Heart left ventricle (tissue), 16 donors: ENCODE data around the gene CALCOCO1. TPM values are rescaled to one million over a fixed set of nuclear protein-coding genes. Genes with fewer than 3 reads are reported as not detected.

Experiments
- ATAC-seq, 4 donors: fragments of 200-7000 bp; cut with Tn5 transposase; one replicate each; pipeline ENCODE4 v1.9.1; 2020 to 2022; ENCODE audit warnings: moderate library complexity in 4 of 4, mild to moderate bottlenecking in 3 of 4, moderate number of reproducible peaks in 1 of 4
- DNase-seq, 5 donors: peaks; one replicate each; pipeline ENCODE4 v3.0.0-alpha.2; 2020
- H3K27ac ChIP-seq, 12 donors: fragments of 200-600 bp; sonication (generic) in 4 of 12; one replicate each; pipeline versions ENCODE4 v1.5.0 to v1.8.0; 2016 to 2022; ENCODE audit warnings: mild to moderate bottlenecking in 2 of 12
- H3K27me3 ChIP-seq, 9 donors: fragments of 200-600 bp; sonication (generic) in 2 of 9; one replicate each; pipeline versions ENCODE4 v1.5.1 to v1.8.0; 2016 to 2022; ENCODE audit warnings: mild to moderate bottlenecking in 3 of 9
- H3K36me3 ChIP-seq, 9 donors: fragments of 200-600 bp; sonication (generic) in 2 of 9; one replicate each; pipeline versions ENCODE4 v1.5.0 to v1.8.0; 2018 to 2022; ENCODE audit warnings: mild to moderate bottlenecking in 2 of 9
- H3K4me1 ChIP-seq, 12 donors: fragments of 200-600 bp; sonication (generic) in 4 of 12; one replicate each; pipeline versions ENCODE4 v1.5.0 to v1.8.0; 2016 to 2022; ENCODE audit warnings: mild to moderate bottlenecking in 3 of 12
- H3K4me3 ChIP-seq, 12 donors: fragments of 200-600 bp; sonication (generic) in 4 of 12; one replicate each; pipeline versions ENCODE4 v1.5.0 to v1.8.0; 2017 to 2022; ENCODE audit warnings: mild to moderate bottlenecking in 9 of 12, moderate library complexity in 4 of 12
- H3K9me3 ChIP-seq, 12 donors: fragments of 200-600 bp; sonication (generic) in 4 of 12; one replicate each; pipeline versions ENCODE4 v1.5.0 to v1.8.0; 2016 to 2022; ENCODE audit warnings: mild to moderate bottlenecking in 1 of 12
- CTCF ChIP-seq, 12 donors: fragments of 200-600 bp; sonication (generic) in 4 of 12; IDR thresholded peaks; one replicate each; pipeline versions ENCODE4 v1.5.0 to v1.8.0; 2018 to 2022; ENCODE audit warnings: antibody characterized with exemption in 12 of 12, mild to moderate bottlenecking in 5 of 12
- POLR2A ChIP-seq, 2 donors: fragments of 450-650 bp; IDR thresholded peaks; one replicate each; pipeline ENCODE4 v1.6.1; 2017; ENCODE audit warnings: antibody characterized with exemption in 2 of 2, mild to moderate bottlenecking in 2 of 2, moderate library complexity in 2 of 2
- WGBS, 4 donors: extraction: QIAGEN DNeasy Blood & Tissue Kit in 2 of 4; methylation state at CpG; one replicate each; pipeline versions ENCODE4 v1.1.5 to v1.1.7; 2013 to 2018; 5-methylcytosine and 5-hydroxymethylcytosine counted together
- intact Hi-C, 10 donors: fragments of 100-400 bp; cut with DNase I; formaldehyde crosslinking; loops; one replicate each; pipeline versions ENCODE4 v1.11.1 to v1.14.2; 2022
- polyA plus RNA-seq, 2 donors: library from polyadenylated mRNA; stranded (reverse); fragments of 200-250 nt; gene quantifications; one replicate each; pipeline ENCODE4 v1.2.3, GENCODE V29; 2013
- total RNA-seq, 9 donors: library from RNA; depleted of rRNA in 2 of 9; stranded (reverse); fragments of >200 nt in 2 of 9; fragmentation: NEBNext Ultra II Directional in 3 of 9; extraction: Animal tissue kit (Norgen Biotek cat#: 25700) in 3 of 9; gene quantifications; one replicate each; pipeline versions ENCODE4 v1.1.0 to v1.2.4, GENCODE V29; 2016 to 2023
- donor health status: ischemic (EF 13 %, LVEDD 7.1; RV severe dilation, severe dysfunction).
- donor health status: healthy with polysubstance abuse.
- donor health status: DM: no; HTN: yes; CAD: no.
- donor health status: DM: no; HTN: no; CAD: no.
- donor health status: ischemic (EF 25% LVEDD 6.9; RV normal size, moderate dysfunction).
- donor health status: ischemic (EF 25% LVEDD 5.7; RV mildly dilated, moderate dysfunction).
- donor health status: healthy.
- donor health status: DM: yes; HTN: yes; CAD: no.
- donor health status: ischemic (EF 35%, LVEDD 5.7; RV mildly dilated, moderate dysfunction).
- donor health status: nonischemic (EF 11% LVEDD 7.7; RV severe dilation, severe dysfunction).
- donor health status: DM: yes; HTN: yes; CAD: no.
- donor health status: PGD.
- donor health status: ischemic (EF 29% LVEDD 5.4; RV normal size, mild dysfunction).
- donor health status: nonischemic (EF 23%, LVEDD 6.1; RV moderate dilation, normal function).

The CALCOCO1 gene
- total and polyA plus RNA-seq, 11 donors, result 86.7 to 352 (median 197) TPM

GRCh38 chr12:53688134-53688533 lies 39.1 kb downstream of the CALCOCO1 start:
- no peak for ATAC-seq
- no peak overlapping the region for H3K27ac ChIP-seq
- no peaks in the 10 kb centered on the region for H3K9me3 ChIP-seq
- peaks cover 0 to 9% (median 0%) of the 10 kb centered on the region in 12 donors for H3K4me1 ChIP-seq
- WGBS, 4 donors, result 84 to 90% (median 89%) methylated on average over 4 of the region's 4 CpGs
- H3K4me3 ChIP-seq, result no peak overlapping the region
- intact Hi-C loops, result no loop called here
- no peak for TF ChIP-seq CTCF (IDR thresholded peaks at IDR 0.05)
- TF ChIP-seq POLR2A (IDR thresholded peaks at IDR 0.05), result no peak
- no peak for DNase-seq
- peaks cover 0 to 25% (median 2%) of the 10 kb centered on the region in 9 donors for H3K27me3 ChIP-seq
- H3K36me3 ChIP-seq, result no peaks in the 10 kb centered on the region

- WGBS, 4 donors, result 79 to 87% (median 83%) methylated on average over 3 of the region's 3 CpGs
- H3K4me3 ChIP-seq, result no peak overlapping the region
- no peaks in the 10 kb centered on the region for H3K9me3 ChIP-seq
- no peak for DNase-seq
- ATAC-seq, result no peak
- H3K4me1 ChIP-seq, result peaks cover 0 to 9% (median 0%) of the 10 kb centered on the region in 12 donors
- TF ChIP-seq CTCF (IDR thresholded peaks at IDR 0.05) (no peak), POLR2A (IDR thresholded peaks at IDR 0.05) (no peak)
- H3K36me3 ChIP-seq, result no peaks in the 10 kb centered on the region
- intact Hi-C loops, result no loop called here
- H3K27me3 ChIP-seq, result peaks cover 0 to 9% (median 0%) of the 10 kb centered on the region in 9 donors
- H3K27ac ChIP-seq, result no peak overlapping the region
Measured at GRCh38 chr12:53686436-53686835, 40.8 kb downstream of the CALCOCO1 start.

GRCh38 chr12:53684654-53685220 lies 42.5 kb downstream of the CALCOCO1 start:
- Histone ChIP-seq H3K27ac (no peak overlapping the region), H3K36me3 (no peaks in the 10 kb centered on the region), H3K27me3 (no peaks in the 10 kb centered on the region), H3K4me1 (peaks cover 0 to 9% (median 0%) of the 10 kb centered on the region in 12 donors), H3K9me3 (no peaks in the 10 kb centered on the region), H3K4me3 (no peak overlapping the region)
- intact Hi-C loops, result no loop called here
- TF ChIP-seq POLR2A (IDR thresholded peaks at IDR 0.05), result no peak
- no peak for TF ChIP-seq CTCF (IDR thresholded peaks at IDR 0.05)
- ATAC-seq, result no peak
- 75 to 81% (median 76%) methylated on average over 3 of the region's 3 CpGs for WGBS, 4 donors
- no peak for DNase-seq

- no peak overlapping the region for H3K27ac ChIP-seq
- H3K9me3 ChIP-seq, result no peaks in the 10 kb centered on the region
- peaks cover 0 to 9% (median 0%) of the 10 kb centered on the region in 12 donors for H3K4me1 ChIP-seq
- ATAC-seq (no peak), DNase-seq (no peak)
- intact Hi-C loops, result no loop called here
- 93 to 95% (median 94%) methylated on average over 9 of the region's 9 CpGs for WGBS, 4 donors
- H3K36me3 ChIP-seq, result no peaks in the 10 kb centered on the region
- H3K4me3 ChIP-seq, result no peak overlapping the region
- no peaks in the 10 kb centered on the region for H3K27me3 ChIP-seq
- TF ChIP-seq POLR2A (IDR thresholded peaks at IDR 0.05) (no peak), CTCF (IDR thresholded peaks at IDR 0.05) (no peak)
Measured at GRCh38 chr12:53683983-53684382, 43.3 kb downstream of the CALCOCO1 start.
